Epithelial cell of alveolus of lung (primary cell): Measurements from ENCODE around the gene KIZ. TPM values are rescaled to one million over a fixed set of nuclear protein-coding genes. Genes with fewer than 3 reads are reported as not detected.

Experiments
- total RNA-seq: library from RNA; depleted of rRNA; stranded (reverse); fragments of >200 nt; gene quantifications from 2 replicates; pipeline ENCODE4 v1.2.1, GENCODE V29; 2015

Gene KIZ
- total RNA-seq, result 5.4 and 29.8 TPM in 2 replicates

GRCh38 chr20:21125849-21126580 is at the start of gene KIZ:
Gene KIZ, plus strand, starts transcription at chr20:21126082. Its CDS starts 34 bp downstream, at chr20:21126116.

GRCh38 chr20:21106171-21107017 is 19.5 kb upstream of the KIZ start, which contains the start of gene LINC00237:
Gene LINC00237, minus strand, starts transcription at chr20:21106358.

Other genes starting within 250 kb of the KIZ start
- not detected in 2 replicates for gene LINC00237, start 19.7 kb upstream of the KIZ start, total RNA-seq
- gene XRN2, start 177.2 kb downstream of the KIZ start, total RNA-seq, result 60.0 and 68.7 TPM in 2 replicates